Activated CD8-positive, alpha-beta memory T cell treated with anti-CD3 and anti-CD28 coated beads, Interleukin-2, amount 50 U/mL, for 24 hours (primary cell): ENCODE data around the gene DHX16.

Experiments
- DNase-seq: peaks from one replicate; pipeline ENCODE4 v3.0.0-alpha.2; 2020; ENCODE audit errors: extremely low read depth

DHX16 gene

DNA sequence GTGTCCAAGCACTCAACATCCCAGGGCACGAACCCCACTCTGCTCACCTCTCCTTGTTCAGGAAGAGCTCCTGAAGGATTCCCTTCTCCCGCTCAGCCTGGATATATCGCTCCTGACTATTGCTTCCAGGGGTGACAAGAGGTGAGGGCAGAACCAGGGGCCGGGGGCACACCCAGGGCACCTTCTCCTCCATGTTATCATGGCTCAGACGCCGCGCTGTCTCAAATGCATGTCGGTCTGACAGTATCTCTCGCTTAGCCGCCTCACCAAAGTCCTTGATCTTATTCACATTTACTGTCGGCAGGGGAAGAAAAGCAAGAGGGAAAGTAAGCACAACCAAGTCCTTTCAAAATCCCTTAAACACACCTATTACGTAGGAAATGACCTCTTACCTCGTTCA is 68.8 kb downstream of the DHX16 start:
- no peak for DNase-seq
